Neural cell (in vitro differentiated cells): ENCODE measurements around the gene EFS. TPM values are rescaled to one million over a fixed set of nuclear protein-coding genes. Genes with fewer than 3 reads are reported as not detected.

Experiments used
- H2AFZ ChIP-seq: fragments of 200-600, 300-800 bp; sonication (generic), shearing (Covaris generic); 2 replicates; pipeline ENCODE4 v1.6.0; 2014; ENCODE audit warnings: low read depth, mild to moderate bottlenecking, antibody characterized with exemption, low read length, moderate library complexity
- H3F3A ChIP-seq: fragments of 200-600 bp; shearing (Covaris generic); 2 replicates; pipeline ENCODE4 v1.6.1; 2016; ENCODE audit warnings: mild to moderate bottlenecking, moderate library complexity, mixed read lengths, antibody characterized with exemption, low read length; ENCODE audit not compliant: insufficient read depth, poor library complexity, severe bottlenecking
- H3K27ac ChIP-seq: fragments of 200-600, 300-800 bp; sonication (generic), shearing (Covaris generic); 2 replicates; pipeline ENCODE4 v1.5.1; 2014; ENCODE audit warnings: mild to moderate bottlenecking, low read length, moderate library complexity
- H3K27me3 ChIP-seq: fragments of 300-800, 200-600 bp; sonication (generic), shearing (Covaris generic); 2 replicates; pipeline ENCODE4 v1.6.0; 2014; ENCODE audit warnings: mild to moderate bottlenecking, low read depth, low read length, moderate library complexity; ENCODE audit not compliant: insufficient read depth
- H3K36me3 ChIP-seq: fragments of 300-800, 200-600 bp; sonication (generic), shearing (Covaris generic); 2 replicates; pipeline ENCODE4 v1.5.1; 2014; ENCODE audit warnings: mild to moderate bottlenecking, antibody characterized with exemption, low read length, moderate library complexity; ENCODE audit not compliant: insufficient read depth
- H3K4me2 ChIP-seq: fragments of 300-800, 200-600 bp; sonication (generic), shearing (Covaris generic); 2 replicates; pipeline ENCODE4 v1.6.0; 2014; ENCODE audit warnings: mild to moderate bottlenecking, low read length
- H3K4me3 ChIP-seq: fragments of 300-800, 200-600 bp; sonication (generic), shearing (Covaris generic); 2 replicates; pipeline ENCODE4 v1.5.1; 2014; ENCODE audit warnings: mild to moderate bottlenecking, low read length, moderate library complexity
- H3K79me2 ChIP-seq: fragments of 200-600 bp; shearing (Covaris generic); replicated peaks from 2 replicates; pipeline ENCODE4 v1.6.0; 2014; ENCODE audit warnings: mild to moderate bottlenecking, low read length, moderate library complexity; ENCODE audit not compliant: insufficient read depth
- H3K9ac ChIP-seq: fragments of 300-800, 200-600 bp; sonication (generic), shearing (Covaris generic); 2 replicates; pipeline ENCODE4 v1.6.1; 2016; ENCODE audit warnings: mild to moderate bottlenecking, low read length, mixed read lengths
- H3K9me2 ChIP-seq: fragments of 200-600 bp; shearing (Covaris generic); 2 replicates; pipeline ENCODE4 v1.6.1; 2016; ENCODE audit warnings: mild to moderate bottlenecking, low read length, mixed read lengths; ENCODE audit not compliant: insufficient read depth
- H3K9me3 ChIP-seq: fragments of 200-600, 300-800 bp; sonication (generic), shearing (Covaris generic); 2 replicates; pipeline ENCODE4 v1.6.1; 2016; ENCODE audit warnings: mild to moderate bottlenecking, mixed run types, low read length, moderate library complexity, mixed read lengths
- H4K20me1 ChIP-seq: fragments of 200-600 bp; shearing (Covaris generic); 2 replicates; pipeline ENCODE4 v1.6.1; 2016; ENCODE audit warnings: mild to moderate bottlenecking, mixed run types; ENCODE audit not compliant: insufficient read depth
- CTCF ChIP-seq: fragments of 450-650 bp; IDR thresholded peaks from 2 replicates; pipeline ENCODE4 v1.5.1; 2014; ENCODE audit warnings: antibody characterized with exemption, mild to moderate bottlenecking, moderate library complexity; ENCODE audit not compliant: poor library complexity, severe bottlenecking
- EP300 ChIP-seq: fragments of 450-650 bp; conservative IDR thresholded peaks from 2 replicates; pipeline ENCODE4 v1.6.1; 2014; ENCODE audit warnings: antibody characterized with exemption, mild to moderate bottlenecking, moderate library complexity; ENCODE audit not compliant: poor library complexity, severe bottlenecking
- EZH2 ChIP-seq: fragments of 200-600, 300-800 bp; shearing (Covaris generic), sonication (generic); IDR thresholded peaks from 2 replicates; pipeline ENCODE4 v1.6.1; 2014; ENCODE audit warnings: antibody characterized with exemption, low read length, borderline replicate concordance, mild to moderate bottlenecking; ENCODE audit not compliant: insufficient read depth, poor library complexity, severe bottlenecking
- MXI1 ChIP-seq: fragments of 450-650 bp; conservative IDR thresholded peaks from 2 replicates; pipeline ENCODE4 v1.6.1; 2014; ENCODE audit warnings: antibody characterized with exemption, mild to moderate bottlenecking; ENCODE audit not compliant: poor library complexity, severe bottlenecking
- POLR2AphosphoS5 ChIP-seq: IDR thresholded peaks from 2 replicates; pipeline ENCODE4 v1.6.1; 2012
- RAD21 ChIP-seq: fragments of 450-650 bp; conservative IDR thresholded peaks from 2 replicates; pipeline ENCODE4 v1.6.1; 2014; ENCODE audit warnings: antibody characterized with exemption, mild to moderate bottlenecking, moderate library complexity
- REST ChIP-seq: IDR thresholded peaks from 2 replicates; pipeline ENCODE4 v1.6.1; 2012; ENCODE audit warnings: borderline replicate concordance
- SMC3 ChIP-seq: fragments of 450-650 bp; conservative IDR thresholded peaks from 2 replicates; pipeline ENCODE4 v1.6.1; 2014; ENCODE audit warnings: antibody characterized with exemption, mild to moderate bottlenecking, moderate library complexity; ENCODE audit not compliant: poor library complexity
- TAF1 ChIP-seq: IDR thresholded peaks from 2 replicates; pipeline ENCODE4 v1.6.1; 2012; ENCODE audit warnings: low read depth
- polyA plus RNA-seq: library from polyadenylated mRNA; depleted of rRNA; stranded (reverse); fragments of >200 nt; gene quantifications from 2 replicates; pipeline ENCODE4 v1.2.3, GENCODE V29; 2014

Gene EFS
- polyA plus RNA-seq, 1 donor from 2014 or later: 0.48 TPM

GRCh38 chr14:23372509-23372908, 7.5 kb upstream of the EFS start, which contains the start of gene IL25:
Gene IL25 (plus strand): TSS chr14:23372809.
- Histone ChIP-seq H3K9ac (no peak within 1 kb of the TSS), H3K4me3 (no peak within 1 kb of the TSS), H3K27ac (no peak within 1 kb of the TSS), H3K4me2 (no peak within 1 kb of the TSS), H2AFZ (no peak within 1 kb of the TSS), H3F3A (no peaks in the 10 kb centered on the region), H3K9me3 (no peaks in the 10 kb centered on the region), H3K9me2 (no peaks in the 10 kb centered on the region), H3K36me3 (no peaks in the 10 kb centered on the region), H3K27me3 (no peaks in the 10 kb centered on the region), H4K20me1 (no peaks in the 10 kb centered on the region), H3K79me2 (no peaks in the 10 kb centered on the region)
- TF ChIP-seq POLR2AphosphoS5 (no peak), CTCF (no peak), EZH2 (no peak), MXI1 (no peak), SMC3 (no peak), EP300 (no peak), TAF1 (no peak), RAD21 (no peak), REST (no peak)

- Histone ChIP-seq H3K27ac (no peak overlapping the region), H3K27me3 (no peaks in the 10 kb centered on the region), H3K9me2 (no peaks in the 10 kb centered on the region), H3K79me2 (no peaks in the 10 kb centered on the region), H3F3A (no peaks in the 10 kb centered on the region), H3K9me3 (no peaks in the 10 kb centered on the region), H2AFZ (no peak overlapping the region), H3K4me3 (no peak overlapping the region), H3K9ac (no peak overlapping the region), H4K20me1 (no peaks in the 10 kb centered on the region), H3K4me2 (no peak overlapping the region), H3K36me3 (no peaks in the 10 kb centered on the region)
- TF ChIP-seq EP300 (no peak), TAF1 (no peak), POLR2AphosphoS5 (no peak), SMC3 (no peak), EZH2 (no peak), RAD21 (no peak), CTCF (no peak), REST (no peak), MXI1 (no peak)
These were observed 6.9 kb upstream of the EFS start for GRCh38 chr14:23371865-23372264.
